ENCODE data around the gene CCR9.

The CCR9 gene

DNA sequence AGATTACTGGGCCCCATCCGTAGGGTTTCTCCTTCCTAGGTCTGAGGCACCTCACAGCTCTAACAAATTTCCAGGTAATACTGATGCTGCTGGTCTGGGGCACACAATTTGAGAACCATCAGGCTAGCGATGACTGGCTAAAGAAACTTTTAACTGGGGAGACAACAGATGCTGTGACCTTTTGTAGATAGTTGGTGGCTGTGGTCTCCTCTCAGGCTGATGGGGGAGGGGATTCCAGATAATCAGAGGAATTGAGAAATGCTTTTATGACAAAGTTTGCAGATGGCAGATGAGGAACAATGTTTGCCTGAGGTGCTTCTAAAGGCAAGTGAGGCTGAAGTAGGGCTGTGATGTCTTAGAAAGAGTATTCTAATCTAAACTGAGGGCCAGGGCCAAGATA, 13.8 kb upstream of the CCR9 start:
- no peak for DNase-seq

DNA sequence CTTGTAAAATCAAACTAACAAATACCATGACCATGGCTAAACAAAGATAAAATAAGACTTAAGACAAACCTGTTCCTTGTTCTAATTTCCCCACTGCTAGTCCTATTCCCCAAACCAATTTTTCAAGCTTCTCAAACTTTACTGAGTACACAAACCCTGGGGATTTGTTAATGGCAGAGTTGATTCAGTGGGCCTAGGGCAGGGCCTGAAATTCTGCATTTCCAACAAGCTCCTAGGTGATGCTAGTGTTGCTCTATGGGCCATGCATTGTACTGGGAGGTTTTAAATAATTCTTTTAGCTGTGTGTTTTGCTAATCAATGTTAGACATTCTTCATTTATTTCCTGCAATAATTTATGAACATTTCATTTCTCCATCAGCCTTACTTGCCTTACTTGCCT, 13.3 kb upstream of the CCR9 start:
- no peak for DNase-seq

DNA sequence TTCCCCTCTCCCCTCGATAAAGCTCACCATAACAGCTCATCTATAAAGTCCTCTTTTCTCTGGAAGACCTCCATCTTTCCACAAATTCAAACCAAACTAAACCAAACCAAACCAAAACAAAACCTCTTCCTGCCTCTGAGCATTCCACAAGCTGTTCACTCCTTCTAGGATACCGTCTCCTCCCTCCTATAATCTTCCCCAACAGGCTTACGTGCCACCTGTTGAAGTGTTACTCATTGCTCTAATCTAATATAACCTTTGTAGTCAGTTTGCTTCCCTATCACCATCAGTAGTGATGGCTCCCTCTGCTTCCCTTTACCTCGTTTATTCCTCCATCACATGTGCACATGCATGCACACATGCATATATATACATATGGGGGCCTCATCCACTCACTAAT, 12.7 kb upstream of the CCR9 start:
- DNase-seq, result no peak

DNA sequence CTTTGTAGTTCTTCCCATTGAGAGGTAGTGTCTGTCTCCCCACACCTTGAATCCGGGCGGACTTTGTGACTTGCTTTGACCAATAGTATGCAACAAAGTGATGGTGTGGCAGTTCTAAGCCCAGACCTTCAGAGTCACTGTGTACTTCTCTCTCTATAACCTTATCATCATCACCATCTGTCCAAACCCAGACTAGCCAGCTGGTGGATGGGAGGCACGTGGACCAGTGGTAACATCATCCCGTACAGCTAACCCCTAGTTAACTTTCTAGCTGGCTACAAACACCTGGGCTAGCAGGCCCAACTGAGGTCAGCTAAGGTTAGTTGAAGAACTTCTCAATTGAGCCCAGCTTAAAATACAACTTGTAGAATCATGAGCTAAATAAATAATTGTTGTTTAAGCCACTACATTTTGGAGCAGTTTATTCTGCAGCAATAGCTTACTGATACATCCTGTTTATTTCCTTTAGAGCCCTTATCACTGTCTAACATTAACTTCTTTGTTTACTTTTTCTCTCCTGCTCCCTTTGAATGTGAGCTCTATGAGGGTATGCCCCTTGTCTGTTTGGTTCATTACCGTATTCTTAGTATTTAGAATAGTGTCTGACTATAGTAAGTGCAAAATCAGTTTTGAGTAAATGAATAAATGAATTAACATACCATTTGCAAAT, 11.5 kb upstream of the CCR9 start:
- no peak for DNase-seq

DNA sequence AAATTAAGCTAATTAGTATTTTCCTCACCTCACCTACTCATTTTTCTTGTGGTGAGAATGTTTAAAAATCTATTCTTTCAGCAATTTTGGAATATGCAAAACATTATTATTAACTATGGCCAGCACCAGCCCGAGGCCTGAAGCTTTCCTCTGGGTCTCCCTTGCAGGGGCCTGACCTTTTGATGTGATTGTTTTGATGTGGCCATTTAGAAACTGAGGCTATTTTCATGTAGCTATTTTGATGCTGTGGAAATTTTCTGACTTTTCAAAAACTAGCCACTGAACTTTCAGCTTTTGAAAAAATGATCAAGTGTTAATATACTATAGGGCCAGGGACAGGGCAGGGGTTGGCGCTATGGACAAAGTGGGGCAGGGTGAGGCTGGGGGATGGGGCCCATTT, 8.2 kb upstream of the CCR9 start:
- DNase-seq, result no peak

DNA sequence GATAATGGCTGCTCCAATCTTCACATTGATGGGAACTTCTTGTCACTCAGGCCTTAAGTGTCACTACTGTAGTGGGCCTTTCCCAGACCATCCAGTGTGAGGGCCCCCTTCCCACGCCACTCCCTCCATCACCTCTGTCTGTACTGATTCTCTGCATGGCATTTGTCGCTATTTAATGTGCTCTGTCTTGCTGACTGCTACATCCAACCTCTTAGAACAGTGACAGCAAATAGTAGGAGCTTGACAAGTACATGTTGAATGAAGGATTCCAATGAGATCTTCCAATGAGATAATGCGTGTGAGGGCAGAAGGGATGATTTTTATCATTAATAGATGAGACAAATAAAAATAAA, 5.6 kb upstream of the CCR9 start:
- DNase-seq, result no peak

DNA sequence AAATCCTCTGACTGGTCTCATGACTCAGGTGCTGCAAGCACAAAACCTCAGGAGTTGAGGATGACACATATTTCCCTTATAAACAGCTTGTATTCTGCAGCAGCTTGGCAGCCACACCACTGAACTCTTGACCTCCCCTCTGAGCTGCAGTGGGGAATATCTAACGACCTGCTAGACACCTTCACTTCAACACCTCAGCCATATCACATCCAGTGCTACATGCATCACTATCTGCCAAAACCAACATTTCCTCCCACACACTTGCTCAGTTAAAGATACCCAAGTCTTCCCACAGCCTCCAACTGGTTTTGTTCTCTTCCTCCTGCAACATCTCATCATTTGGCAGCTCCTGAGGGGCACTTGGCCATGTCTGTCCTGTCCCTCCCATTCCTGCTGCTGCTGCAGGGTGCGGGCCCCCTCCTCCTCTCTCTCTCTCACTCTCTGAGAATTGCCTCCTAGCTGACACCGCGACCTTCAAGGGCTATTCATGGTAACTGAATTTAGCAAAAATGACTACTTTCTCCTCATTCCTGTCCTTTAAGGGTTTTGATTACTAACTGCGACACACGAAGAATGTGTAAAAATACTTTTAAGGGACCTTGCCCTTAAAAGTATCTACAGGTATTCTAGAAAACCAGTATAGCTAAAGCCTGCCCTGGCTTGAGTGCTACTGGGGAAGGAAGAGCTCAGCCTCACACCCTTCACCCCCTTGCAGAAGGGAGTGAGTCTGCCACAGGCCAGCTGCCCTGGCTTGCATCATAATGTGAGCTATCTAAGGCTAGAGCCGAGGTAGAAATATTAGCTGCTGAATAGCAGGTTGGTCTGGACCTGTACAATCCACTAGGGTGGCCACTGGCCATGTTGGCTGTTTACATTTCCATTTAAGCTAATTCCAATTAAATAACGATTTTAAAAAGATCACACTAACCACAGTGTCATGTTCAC, 5.0 kb upstream of the CCR9 start:
- DNase-seq, result no peak

DNA sequence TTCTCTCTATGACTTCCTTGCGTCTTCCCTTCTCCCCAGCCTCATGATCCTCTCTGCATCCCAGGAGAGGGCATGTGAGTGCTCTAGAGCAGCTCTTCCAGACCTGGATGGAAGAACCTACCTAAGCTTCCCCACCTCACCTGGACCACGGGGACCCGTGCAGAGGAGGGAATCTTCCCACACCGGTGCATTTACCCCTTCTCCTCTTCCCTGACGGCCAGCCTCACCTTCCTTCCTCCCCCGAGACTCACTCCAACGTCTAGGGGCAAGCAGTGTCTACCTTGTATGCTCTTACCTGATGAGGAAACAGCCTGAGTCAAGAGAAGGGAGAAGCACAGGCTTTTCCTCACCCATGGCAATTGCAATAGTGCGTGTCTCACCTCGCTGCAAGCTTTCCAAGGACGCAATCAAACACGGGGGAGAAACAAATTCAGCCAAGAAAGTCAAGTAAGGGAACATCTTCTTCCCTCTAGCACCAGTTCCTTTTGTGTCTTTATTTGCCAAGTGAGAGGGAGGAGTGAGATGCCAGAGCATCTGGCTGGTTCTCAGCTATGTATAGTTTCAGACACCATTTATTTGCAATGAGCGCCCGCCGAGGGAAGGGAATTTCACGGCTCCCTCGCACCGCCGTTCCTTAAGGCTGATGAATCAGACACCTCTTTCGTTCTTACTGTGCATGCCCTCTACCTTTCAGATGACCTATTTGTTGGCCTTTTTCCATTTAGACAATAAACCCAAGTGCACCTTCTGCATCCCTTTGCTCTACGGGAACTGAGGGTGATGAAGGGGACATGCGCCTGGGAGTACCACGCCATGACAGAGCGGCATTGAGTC, 1.8 kb upstream of the CCR9 start:
- peak in 2 of 4 experiments; percentile 12 to 17 for DNase-seq

DNA sequence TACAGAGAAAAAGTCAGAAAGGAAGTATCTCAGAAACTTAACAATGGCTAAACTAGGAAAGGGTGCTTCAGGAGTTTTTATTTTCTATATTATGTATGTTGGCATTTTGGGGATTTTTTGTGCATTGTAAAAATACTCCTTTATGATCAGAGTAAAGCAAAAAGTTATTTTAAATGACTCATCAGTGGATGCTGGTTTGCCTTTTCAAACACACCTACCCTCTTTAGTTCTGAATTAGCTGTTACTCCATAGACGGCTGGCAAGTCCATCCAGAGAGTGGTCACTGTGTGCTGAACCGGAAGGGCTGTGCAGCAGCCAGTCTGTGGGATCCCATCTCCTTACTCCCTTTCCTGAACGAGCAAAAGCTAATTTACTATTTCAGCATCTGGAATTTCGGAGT, 942 bp downstream of the CCR9 start:
- no peak for DNase-seq

DNA sequence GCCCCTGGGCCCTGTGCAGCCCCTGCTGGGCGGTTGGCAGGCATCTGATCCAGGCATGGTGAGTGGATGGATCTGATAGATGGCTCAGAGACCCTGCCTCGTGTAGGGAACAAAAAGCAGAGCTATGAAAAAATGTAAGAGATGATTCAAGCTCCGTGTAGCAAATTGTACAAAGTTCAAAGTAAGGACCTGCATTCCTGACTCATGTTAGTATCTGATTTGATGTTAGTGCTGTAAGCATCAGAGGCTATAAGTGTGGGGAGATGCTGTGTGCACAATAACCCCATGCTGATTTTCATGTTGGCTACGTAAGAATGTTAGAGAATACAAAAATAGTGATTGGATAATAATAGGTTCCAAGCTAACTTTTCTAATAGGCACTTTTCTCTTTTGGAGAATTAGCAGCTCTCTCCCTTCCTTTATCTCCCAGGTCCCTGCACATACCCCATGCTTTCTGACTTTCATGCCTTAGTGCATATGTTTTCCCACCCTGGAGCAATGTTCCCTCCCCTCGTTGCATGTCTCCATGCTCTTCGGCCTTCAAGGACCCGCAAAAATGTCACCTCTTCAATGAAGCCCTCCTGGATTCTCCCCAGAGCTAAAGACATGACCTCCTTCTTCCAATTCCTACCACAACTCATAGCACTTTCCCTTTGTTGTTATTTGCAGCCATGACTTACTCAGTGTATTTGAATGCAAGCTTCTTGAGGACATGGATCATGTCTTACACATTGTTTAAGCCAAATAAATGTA, 1.6 kb downstream of the CCR9 start:
- no peak for DNase-seq

DNA sequence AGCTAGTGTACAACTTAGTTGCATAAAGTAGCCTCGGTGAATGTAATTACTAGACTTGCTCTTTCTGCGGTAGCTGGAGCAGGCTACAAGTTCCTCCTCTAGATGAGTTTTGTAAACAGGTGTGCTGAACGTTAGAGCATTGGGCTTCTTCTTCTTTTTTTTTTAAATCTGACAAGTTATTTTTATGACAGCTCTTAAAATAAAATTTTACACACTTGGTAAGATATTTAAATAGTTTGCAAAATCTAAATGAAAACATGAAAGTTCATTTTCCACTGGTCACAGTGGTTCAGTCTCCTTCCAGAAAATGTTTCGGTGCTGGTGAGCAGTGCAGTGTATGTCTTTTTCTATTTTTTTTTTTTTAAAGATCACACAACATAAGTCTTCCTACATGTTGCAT, 3.0 kb downstream of the CCR9 start:
- DNase-seq, result no peak

DNA sequence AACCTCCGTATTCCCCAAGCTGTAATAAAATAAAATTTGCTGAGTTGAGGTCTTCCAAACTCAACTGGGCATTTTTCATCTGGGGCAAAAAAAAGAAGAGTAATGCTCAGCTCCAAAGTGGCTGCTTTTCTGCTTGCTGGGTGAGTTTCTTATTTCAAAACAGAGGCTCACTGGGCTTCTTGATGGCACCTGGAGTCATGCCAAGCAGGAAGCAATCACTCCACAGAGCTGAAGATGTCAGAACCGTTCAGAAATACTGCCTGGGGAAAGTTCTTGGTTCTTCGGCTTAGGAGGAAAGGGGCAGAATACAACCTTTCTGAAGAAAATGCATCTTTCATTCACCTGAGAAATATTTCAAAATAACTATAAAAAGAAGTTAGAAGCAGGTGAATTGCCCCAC, 4.1 kb downstream of the CCR9 start:
- peak in 3 of 4 experiments; percentile 23 to 44 (median 37) for DNase-seq

DNA sequence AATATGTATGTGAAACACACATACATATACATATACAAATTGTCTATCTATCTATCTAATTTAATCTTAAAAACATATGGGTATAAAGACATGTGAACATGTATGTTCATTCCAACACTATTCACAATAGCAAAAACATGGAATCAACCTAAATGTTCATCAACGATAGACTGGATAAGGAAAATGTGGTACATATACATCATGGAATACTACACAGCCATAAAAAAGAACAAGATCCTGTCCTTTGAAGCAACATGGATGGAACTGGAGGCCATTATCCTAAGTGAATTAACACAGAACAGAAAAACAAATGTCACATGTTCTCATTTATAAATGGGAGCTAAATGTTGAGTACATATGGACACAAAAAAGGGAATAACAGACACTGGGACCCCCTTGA, 5.8 kb downstream of the CCR9 start:
- no peak for DNase-seq

DNA sequence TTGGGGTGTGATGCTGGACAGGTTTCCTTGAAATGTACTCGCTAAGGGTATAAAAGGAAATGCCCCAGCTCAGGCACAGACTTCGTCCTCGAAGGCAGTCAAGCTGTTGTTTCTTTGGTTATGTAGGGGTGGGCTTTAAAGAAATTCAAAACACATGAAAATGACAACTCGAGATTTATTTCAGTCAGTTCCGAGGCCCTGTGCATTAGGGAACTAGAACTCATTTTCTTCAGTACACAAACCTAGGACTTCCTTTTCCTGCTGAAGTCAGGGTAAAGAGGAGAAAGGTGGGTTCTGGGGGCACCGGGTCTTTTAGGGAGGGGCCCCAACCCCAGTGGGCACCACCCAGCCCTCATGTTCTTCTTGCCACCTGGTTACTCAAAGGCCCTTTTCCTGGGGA, 7.7 kb downstream of the CCR9 start:
- peak in 3 of 4 experiments; percentile 13 to 28 (median 23) for DNase-seq

DNA sequence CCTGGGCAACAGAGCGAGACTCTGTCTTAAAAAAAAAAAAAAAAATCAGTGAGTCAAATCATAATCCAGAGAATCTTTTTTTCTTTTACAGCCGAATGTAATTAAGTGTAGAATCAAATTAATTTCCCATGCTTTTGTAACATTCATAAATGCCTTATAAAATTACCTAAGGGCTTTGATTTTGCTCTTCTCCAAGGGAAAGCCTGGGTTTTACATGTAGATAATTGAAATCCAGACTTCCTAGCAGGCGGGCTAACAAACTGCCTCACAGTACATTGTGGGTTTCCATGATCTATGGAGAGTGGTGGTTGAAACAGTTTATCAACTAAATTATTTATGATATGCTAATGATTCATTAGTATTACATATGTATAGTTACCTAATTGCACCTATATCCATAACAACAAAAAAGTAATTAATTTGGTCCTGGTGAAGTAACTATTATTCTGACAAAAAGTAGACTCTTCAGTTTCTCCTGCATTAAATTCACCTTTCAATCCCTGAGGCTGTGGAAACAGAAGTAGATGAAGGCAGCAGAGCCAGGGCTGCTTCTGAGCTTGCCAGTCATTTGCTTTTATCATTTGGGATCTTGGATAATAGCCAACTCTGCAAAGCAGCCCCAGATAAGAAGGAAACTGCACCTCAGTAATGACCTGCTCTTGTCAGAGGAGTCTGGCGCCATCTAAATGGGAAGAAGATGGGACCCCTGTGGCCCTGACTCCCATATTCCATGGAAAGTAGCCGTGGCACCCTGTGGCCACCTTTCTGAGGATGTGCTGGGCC, 9.5 kb downstream of the CCR9 start:
- no peak for DNase-seq

DNA sequence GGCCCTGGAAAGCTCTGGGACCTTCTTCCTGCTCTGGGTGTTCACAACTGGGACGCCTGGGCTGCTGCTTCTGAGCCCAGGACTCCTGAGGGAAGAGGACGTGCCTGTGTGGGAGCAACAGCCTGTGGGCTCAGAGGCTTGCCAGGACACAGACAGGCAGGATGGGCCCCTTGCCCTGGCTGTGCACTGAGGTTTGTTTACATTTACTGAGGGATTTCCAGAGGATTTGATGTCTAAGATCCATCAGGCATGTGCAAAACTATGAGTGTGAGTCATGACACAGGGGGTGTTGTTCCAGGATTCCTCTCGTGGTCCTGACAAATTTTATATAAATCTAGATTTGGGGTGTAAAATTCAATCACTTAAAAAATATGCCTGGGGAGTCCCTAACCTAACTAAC, 10.6 kb downstream of the CCR9 start:
- DNase-seq, result no peak

DNA sequence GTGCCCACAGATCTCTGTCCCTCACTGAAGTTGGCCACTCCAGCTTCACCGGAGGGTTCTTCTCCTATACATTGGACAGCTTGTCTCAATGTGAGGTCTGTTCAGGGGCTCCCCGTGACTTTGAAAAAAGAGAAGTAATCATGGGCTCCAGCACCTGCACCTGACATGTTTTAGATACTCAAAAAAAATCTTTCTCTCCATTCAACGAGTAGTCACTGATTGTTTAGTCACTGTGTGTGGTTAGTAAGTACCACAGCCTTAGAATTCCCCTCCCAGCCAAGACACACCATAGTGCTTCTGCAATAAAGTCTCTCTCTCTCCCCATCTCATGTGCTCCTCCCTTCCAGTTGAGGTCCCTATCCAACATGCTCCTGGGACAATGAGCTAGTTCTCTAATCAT, 18.6 kb downstream of the CCR9 start:
- DNase-seq, result no peak

DNA sequence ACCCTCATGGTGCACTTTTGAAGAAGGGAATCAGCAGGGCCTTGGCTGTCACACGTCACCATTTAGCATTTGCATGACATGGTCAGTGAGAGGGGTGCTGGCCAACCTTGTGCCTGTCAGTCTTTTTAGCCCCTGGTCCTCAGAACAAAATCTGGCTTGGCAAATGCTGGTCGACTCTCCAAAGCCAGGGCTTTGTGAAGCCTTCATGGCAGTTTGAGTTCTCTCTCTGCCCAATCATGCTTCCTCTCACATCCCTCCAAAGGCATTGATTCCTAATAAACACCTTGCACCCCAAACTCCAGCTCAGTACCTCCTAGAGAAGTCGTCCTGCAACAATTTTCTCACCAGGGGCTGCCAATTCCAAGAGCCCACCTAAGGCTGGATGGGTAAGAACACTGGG, 19.4 kb downstream of the CCR9 start:
- DNase-seq, result no peak

DNA sequence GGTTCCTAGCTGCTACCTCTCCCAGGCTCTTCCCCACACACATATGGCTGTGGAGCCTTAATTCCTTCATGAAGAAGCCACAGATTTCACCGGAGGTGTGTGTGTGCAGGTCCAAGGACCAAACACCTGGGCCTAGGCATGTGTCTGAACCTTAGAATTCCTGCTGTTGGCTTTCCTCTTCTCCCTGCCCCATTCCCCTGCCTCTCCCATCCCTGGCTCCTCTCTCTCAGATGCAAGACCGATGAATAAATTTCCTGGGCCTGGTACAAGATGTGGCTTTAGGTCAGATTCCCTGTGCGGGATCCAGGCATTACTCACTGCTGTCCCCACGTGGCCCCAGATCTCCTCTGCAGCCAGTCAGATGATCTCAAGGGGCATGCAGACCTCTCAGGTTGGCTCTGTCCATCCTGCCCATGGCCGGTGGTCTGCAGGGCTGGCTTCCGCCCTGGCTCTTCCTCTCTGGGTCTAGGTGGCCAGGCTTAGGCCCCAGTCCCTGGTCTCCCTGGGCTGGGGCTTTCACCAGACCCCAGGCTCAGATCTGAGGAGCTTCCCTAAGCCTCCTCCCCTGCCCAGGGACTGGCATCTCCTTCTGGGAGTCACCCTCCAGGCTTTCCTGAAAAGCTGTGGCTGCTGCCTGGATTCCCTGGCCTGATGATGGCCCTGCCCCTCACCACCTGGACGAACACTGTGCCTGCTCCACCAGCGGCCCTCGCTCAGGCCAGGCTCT, 20.5 kb downstream of the CCR9 start:
- DNase-seq, result peak in 2 of 4 experiments; percentile 6 to 14

DNA sequence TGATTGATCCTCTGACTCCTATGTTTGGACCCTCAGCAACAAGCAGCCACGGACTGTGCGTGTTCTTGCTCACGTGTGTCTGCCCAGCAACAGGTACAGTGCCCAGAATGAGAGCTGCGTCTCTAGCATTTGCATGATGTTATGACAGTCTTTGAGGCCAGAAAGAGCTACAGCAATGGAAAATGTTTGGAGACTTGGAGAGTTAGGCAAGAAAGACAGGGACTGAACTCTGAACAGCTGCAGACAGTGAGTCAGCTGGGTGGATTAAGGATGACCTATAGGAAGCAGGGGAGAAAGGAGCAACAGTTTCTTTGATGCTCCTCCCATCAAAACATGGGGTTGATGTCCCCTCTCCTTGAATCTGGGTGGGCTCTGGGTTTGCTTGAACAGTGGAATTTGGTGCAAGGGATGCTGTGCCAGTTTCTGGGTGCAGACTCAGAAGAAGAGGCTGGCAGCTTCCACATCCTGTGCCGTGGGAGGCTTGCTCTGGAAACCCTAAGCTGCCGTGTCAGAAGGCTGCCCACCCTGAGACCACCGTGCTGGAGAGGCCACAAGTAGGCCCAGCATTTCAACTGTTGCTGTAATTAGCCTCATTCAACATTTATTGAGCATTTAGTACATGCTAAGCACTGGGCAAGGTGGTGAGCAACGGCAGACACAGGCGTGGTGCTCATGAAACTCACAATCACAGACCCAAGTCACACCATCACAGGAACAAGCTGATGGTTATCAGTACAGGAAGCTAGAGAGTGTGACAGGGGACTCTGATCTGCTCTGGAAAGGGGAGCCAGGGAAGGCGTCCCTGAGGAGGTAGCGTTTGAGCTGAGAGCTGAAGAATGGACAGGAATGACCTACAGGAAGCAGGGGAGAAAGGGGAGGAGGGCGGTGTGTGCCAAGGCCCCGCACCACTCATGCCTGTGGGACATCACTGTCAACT, 21.7 kb downstream of the CCR9 start:
- DNase-seq, result no peak

Data from suppressor macrophage (primary cell).